GM19463 (cell line): ENCODE results near the gene PPP2R3B.

ENCODE experiments used
- ATAC-seq: cut with Tn5 transposase; IDR thresholded peaks from one replicate; pipeline ENCODE4 v1.9.1; 2021; ENCODE audit warnings: mild to moderate bottlenecking, moderate library complexity; ENCODE audit not compliant: unreplicated experiment

PPP2R3B gene

DNA sequence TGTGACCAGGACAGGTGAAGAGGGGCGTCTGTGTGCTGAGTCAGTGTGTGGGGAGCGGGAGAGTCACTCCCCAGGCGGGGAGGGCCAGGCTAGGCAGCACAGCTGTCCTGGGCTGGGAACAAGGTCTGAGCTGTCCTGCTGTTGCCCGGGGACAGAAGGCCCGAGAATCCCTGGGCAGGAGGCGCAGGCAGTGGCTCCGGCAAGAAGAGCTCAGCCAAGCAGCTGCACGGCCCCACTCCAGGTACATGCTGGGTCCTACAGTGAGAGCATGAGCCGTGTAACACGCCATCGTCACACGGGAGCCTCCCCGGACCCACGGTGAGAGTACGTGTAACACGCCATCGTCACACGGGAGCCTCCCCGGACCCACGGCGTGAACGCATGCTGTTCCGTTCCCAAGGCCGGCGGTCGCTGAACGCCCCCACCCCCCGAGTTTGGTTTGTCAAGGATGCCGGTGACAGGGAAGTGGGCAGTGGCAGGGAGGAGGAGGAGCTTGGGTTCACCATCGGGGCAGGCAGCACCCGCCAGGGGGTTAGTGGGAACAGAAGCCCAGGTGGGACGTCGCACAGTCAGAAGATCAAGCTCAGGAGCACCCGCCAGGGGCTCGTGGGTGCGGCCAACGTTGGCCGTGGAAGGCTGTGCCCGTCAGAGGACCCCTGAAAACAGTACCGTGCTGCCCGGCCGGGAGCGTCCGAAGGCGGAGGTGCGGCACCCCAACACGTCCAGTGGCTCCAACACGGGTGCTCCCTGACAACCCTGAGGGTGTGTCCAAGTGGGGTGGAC lies 15.6 kb downstream of the PPP2R3B start:
- ATAC-seq, result no peak

DNA sequence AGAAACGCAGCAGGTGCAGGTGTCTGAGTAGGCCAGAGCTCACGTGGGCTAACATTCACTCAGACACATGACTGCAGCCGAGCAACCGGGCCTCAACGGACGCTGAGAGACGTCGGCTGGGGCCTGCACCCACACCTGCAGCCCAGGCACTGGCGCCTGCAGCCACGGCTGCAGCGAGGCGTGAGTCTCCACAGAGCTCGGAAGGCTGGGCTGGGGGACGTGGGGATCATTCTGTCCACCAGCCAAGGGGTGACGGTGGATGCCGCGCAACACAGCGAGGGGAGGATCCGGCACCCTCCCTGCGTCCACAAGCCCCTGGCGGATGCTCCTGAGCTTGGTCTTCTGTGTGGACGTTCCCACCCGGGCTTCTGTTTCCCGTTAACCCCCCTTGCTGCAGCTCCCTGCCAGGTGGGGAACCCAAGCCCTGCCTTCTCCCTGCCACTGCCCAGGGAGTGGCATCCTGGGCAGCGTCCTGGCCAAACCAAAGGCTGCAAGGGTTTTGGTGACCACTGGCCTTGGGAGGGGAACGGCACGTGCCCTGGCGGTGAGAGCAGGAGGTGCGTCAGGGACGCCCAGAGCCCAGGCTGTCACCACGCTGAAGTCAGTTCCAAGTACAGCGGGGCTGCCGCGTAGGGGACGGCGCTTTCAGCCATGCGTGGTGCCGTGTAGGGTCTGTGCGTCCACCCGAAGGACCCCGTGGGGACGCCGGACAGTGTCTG lies 16.3 kb downstream of the PPP2R3B start:
- ATAC-seq, result no peak

DNA sequence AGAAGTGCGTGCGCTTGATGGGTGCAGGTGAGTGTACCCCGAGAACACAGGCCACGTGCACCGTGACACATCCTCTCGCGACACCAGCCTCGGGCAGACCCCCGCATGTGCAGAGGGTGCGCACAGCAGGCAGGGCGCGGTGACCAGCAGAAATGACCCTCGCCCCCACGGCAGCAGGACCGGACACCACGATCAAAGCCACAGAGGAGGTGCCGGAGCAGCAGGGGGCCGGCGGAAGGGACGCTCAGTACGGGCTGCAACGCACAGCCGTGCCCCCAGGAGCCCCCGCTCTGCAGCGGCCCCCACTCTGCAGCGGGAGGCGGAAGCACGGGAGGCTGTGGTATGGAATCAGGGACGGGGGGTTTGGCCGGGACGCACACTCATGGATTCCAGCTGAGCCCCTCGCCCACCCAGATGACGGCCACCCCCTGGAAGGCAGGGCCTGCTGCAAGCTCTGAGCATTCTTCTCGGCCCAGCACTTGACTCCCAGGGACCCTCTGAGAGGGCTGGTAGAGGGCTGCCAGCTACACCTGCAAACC lies 17.1 kb downstream of the PPP2R3B start:
- no peak for ATAC-seq

DNA sequence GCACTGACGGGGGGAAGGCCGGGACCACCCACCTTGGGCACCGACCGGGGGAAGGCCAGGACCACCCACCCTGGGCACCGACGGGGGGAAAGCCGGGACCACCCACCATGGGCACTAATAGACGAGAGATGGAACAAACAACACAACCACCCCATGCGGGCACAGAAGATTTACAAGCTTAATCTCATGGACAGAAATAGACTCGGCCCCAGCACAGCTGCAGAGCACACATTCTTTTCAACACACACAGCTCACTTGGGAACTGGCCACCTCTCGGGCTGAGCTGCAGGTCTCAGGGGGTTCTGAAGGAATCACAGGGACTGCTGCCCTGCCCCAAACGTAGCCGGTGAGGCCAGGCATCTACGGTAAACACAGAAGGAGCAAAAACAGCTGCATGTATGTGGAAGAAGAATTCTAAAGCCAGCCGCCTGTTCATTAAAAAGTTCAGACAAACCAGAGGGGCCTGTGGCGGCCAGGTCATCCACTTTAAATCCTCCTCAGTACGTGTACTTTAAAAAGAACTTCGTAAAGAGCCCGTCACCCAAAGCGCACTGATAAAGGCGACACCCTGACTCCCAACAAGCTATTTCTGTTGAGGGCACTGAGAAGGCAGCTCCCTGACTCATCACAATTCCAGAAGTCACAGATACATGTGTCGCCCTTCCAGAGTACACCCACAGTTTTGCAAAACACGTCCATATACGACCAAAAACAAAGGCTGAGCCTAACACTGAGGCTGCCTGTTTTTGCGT lies 17.7 kb downstream of the PPP2R3B start:
- no peak for ATAC-seq

DNA sequence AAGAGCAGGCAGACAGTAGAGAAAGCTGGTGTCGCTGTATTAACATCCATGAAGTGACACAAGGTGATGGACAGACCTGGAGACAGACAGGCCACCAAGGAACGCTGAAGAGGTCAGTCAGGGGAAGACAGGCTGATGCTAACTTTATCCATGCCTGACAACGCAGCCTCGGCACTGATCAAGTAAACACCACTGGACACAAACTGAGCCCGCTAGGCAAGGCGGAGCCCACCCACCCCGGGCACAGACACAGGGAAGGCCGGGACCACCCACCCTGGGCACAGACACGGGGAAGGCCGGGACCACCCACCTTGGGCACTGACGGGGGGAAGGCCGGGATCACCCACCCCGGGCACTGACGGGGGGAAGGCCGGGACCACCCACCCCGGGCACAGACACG lies 18.8 kb downstream of the PPP2R3B start:
- ATAC-seq, result no peak

DNA sequence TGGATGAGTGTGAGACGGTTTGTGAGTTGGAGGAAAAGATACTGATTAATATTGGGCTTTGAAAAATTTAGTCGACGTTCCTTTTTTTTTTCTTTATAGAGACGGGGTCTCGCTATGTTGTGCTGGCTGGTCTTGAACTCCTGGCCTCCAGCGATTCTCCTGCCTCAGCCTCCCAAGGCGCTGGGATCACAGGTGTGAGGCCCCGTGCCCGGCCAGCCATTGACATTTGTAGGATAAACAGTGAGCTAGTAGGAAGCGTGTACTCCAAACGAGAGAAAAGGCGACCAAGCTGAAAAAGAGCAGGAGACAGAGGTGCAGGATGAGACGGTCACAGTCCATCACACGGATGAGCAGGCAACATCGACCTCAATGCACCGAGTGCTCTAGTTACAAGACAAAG lies 19.4 kb downstream of the PPP2R3B start:
- ATAC-seq, result no peak

DNA sequence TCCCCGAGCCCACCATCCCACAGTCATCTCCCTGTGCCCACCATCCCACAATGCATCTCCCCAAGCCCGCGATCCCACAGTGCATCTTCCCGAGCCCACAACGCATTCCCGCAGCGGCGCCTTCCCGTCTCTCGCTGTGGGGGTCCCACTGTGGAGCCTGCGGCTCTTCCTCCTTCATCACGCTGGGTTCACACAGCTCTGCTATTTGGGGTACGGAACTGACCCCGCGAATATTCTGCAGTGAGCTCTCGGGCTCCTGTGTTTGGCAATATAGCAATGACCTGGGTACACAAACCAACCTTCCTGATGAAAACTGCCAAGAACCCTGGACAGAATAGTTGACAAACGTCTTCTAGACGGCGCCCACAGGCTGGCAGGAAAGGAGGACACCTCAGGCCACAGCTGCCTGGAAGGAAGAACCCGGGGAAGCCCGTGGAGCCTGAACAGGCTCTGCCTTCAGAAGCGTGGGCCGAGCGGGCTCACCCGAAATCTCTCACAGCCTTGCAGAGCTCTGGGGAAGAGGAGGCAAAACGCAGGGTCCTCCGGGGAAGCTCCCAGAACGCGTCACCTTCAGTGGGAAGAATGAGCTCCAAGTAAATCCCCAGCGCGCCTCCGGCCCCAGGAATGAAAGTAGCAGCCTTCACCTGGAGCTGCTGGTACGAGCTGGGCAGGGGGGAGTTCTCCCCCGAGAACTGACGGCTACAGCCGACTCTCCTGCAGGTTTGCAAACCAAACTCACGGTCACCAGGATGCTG lies 22.9 kb downstream of the PPP2R3B start:
- no peak for ATAC-seq

DNA sequence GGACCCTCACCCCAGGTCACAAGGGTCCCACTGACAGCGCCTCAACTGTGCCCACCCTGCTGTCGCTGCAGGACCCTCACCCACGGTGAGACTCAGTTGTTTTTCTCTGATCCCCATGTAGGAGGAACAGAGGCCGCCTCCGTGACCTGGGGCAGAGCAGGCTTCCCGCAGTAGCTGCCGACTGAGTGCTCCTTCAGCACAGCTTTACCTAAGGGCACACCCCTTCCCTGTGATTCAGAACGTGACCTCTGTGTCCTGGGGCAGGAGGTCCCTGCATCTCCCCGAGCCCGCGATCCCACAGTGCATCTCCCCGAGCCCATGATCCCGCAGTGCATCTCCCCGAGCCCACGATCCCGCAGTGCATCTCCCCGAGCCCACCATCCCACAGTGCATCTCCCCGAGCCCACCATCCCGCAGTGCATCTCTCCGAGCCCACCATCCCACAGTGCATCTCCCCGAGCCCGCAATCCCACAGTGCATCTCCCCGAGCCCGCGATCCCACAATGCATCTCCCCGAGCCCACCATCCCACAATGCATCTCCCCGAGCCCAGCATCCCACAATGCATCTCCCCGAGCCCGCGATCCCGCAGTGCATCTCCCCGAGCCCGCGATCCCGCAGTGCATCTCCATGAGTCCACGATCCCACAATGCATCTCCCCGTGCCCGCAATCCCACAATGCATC lies 23.6 kb downstream of the PPP2R3B start:
- no peak for ATAC-seq

DNA sequence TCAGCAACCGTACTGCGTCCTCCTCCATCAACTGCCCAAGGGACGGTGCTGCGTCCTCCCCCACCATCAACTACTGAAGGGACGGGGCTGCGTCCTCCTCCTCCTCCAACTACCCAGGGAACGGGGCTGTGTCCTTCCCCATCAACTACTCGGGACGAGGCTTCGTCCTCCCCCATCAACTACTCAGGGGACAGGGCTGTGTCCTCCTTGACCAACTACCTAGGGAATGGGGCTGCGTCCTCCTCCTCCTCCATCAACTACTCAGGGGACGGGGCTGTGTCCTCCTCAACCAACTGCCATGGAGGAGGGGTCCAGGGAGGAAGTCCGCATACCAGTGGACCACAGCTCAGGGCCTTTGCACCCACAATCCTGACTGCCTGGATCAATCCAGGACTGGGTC lies 24.4 kb downstream of the PPP2R3B start:
- ATAC-seq, result no peak

DNA sequence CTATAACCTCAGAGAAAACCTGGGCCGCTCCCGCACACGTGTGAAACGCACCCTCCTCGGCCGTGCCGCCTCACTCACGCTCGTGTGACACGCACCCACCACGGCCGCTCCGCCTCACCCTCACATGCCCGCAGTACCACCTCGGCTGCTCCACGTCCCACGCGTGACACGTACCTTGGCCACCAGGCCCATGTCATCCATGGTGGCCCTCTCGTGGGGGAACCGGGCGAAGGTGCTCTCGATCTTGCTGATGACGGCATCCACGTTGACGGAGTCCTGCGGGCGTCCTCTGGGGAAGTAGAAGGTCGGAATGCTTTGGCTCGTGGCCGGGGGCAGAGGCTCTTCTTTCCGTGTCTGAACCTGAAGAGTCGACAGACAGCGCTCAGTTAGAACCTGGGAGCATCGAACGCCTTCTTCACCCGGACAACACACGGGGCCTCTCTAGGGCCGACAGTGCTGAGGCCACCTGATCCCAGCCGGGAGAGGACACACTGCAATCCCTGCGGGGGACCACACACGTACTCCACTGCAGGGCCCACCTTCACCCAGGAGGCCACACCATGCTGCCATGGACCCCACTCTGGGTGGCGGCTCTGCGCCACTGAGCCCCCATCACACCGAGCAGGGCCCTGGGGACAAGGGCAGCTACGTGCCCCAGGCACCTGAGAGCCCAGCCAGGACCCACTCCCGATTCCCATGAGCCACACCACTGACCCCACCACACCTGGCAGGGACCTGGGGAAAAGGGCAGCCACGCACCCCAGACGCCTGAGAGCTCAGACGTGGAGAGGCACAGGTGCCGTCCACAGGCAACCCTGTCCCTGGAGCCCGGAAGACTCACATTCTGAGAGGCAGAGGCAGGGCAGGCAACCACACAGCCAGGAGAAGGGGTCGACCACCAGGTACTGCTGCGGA lies 25.2 kb downstream of the PPP2R3B start:
- no peak for ATAC-seq

DNA sequence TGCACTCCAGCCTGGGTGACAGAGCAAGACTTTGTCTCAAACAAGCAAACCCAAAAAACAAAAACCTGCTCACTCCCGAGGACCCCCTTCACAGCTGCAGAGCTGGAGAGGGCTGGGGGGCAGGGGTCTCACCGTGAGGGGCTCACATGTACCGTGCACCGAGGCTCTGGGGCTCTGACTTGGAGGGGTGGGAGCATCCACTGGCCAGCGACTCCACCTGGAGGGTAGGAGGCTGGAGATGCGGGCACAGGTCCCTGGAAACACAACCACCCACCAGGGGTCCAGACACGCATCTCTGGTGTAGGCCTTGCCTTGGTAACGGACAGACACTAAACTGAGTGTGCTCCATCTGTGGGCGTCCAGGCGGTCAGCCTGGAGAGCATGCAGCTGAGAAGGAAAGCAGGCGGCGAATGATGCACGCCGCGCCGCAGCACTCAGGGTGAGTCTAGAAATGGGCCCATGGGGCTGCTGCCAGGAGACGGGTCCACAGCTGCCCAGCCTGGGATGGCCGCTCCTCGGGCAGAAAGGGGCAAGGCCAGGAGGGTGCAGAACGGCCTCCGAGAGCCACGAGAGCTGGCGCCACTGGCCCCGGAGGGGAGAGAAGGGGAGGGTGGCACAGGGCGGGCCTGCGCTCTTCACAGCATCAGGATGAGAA lies 26.1 kb downstream of the PPP2R3B start:
- no peak for ATAC-seq

DNA sequence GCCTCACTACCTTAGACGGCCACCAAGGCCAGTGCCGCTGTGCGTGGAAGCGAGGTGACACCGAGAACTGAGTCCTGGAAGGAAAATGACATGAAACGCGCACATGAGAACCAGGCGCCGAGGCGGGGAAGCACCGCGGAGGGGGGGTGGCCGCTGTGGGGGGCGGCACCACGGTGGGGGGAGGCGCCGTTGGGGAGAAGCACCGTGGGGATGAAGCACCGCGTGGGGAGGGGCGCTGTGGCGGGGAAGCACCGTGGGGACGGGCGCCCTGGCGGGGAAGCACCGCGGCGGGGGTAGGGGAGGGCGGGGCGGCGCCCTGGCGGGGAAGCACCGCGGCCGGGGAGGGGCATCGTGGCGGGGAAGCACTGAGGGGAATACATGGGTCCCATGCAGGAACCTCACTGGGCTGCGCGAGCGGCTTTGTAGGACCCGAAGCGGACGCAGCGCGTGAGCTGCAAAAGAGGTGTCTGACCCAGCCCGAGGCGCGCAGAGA lies 28.0 kb downstream of the PPP2R3B start:
- ATAC-seq, result no peak

DNA sequence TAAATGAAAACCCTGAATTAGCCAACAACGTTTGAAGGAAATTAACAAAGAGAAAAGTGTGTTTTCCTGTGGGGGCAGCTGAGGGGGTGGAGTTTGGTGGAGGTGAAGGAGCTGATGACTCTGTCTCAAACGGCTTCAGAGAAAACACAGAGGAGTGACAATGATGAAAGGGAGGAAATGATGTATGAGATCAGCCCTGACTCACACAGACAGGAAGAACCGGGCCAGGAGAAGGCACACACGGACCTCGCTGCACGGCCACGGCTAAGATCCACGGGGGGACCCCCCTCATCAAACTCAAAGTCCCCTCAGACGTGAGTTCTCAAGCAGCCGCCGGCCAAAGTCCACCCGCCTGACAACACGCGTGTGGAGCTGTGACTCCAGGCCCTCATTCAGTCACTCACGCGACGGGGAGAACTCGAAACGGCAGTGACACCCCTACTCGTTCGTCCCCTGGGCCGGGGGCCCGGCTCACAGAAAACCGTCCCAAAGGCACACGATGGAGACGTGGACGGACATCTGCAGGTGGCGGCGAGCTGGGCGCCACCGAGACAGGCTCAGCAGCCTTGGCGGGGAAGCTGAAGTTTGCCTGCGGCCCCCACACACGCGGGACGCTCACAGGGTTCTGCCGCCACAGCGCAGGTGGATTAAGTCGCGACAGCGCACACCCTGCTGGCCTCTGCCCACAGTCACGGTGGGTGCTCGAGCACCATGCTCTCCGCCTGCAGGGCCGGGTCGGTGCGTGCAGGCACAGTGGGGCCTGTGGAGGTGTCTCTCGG lies 28.8 kb downstream of the PPP2R3B start:
- ATAC-seq, result no peak

DNA sequence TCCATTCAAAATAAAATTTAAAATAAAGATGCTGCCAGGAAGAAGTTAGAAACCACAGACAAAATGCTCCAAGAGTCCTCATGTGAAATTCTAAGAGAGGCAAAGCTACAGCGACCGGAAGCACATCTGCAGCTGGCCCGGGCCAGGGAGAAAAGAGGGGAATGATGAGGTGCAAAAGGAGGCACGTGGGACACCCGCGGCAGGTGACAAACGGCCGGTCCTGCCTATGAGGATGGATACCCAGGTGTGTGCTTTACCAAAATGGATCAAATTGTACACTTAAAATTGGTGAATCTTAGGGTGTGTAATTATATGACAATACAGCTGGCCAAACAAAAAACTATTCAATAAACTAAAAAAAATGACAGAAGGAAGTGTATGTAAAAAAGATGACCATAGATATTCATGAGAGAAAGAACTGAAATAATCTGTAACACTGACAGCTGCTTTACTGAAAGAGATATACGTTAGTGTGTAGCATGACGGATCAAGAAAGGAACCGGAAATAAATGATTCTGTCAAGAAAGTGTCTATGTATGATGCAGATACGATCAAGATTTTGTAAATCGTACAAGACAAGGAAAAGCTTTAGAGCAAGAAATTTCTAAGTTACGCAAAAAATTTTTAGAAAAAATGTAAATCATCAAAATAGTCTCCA lies 29.5 kb downstream of the PPP2R3B start:
- ATAC-seq, result no peak

DNA sequence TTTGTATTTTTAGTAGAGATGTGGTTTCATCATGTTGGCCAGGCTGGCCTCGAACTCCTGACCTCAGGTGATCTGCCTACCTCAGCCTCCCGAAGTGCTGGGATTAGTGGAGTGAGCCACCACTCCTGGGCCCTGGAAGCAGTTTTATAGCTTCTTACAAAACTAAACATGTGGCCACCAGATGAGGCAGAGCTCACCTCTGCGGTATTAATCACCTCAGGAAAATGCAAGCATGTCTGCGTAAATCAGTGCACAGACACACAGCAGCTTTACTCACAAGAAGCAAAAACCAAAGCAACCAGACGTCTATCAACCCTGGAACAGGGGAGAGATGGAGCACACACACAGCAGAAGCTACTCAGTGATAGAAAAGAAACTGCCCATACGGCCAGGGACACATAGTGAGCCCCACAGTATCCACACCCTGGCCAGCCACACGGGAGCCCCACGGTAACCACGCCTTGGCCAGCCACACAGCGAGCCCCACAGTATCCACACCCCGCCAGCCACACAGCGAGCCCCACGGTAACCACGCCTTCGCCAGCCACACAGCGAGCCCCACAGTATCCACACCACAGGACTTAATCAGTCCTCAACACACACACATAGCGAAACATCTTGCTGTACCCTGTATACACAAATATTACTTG lies 30.2 kb downstream of the PPP2R3B start:
- ATAC-seq, result no peak

DNA sequence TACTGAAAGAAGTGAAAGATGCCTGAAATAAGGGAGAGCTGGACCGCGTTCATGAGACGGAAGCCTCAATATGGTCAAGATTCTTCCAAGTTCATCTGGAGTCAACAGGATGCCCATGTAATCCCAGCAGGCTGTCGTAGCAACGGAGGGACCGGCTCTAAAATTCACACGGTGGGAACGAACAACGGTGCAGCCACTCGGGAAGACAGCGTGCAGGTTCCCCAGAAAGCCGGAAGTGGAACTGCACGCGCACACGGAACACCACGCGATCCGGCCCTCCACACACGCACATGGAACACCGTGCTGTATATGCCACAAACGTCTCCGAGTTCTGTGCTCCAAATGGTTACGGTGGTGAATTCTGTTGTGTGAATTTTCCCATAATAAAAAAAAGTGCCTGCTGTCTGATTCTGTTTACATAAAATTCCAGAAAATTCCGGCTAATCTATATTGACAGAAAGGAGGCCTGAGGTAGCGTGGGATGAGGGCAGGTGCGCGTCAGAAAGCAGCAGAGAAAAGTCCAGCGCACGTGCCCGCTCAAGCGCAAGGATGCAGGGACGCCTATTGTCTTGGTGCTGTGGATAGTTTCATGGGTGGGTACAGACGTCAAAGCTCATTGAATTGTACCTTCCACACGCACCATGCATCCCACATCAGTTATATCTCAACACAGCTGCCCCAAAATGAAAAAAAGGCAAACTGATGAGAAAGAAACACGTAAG lies 31.2 kb downstream of the PPP2R3B start:
- no peak for ATAC-seq
